ENCODE data around the gene FAM163B. TPM values are rescaled to one million over a fixed set of nuclear protein-coding genes. Genes with fewer than 3 reads are reported as not detected.

Gene FAM163B
- total RNA-seq, 2 donors from 2014 or later, result 0.78 TPM; not detected in 1

GRCh38 chr9:133542002-133542401 is 67.2 kb downstream of the FAM163B start:
- H3K4me1 ChIP-seq, result peaks cover 6% of the 10 kb centered on the region
- no peaks in the 10 kb centered on the region for H3K27me3 ChIP-seq
- ATAC-seq, result no peak
- no peaks in the 10 kb centered on the region for H3K36me3 ChIP-seq (replicated peaks in 1 of 2; ENCODE audit: insufficient read depth in 1 of 2, low read depth in 2 of 2)
- TF ChIP-seq CTCF (IDR thresholded peaks at IDR 0.05) (no peak), POLR2A (IDR thresholded peaks at IDR 0.05) (no peak)
- H3K4me3 ChIP-seq, result no peak overlapping the region
- DNase-seq, result no peak
- H3K9me3 ChIP-seq, result no peaks in the 10 kb centered on the region
- WGBS, 2 donors, result 85 to 90% methylated on average over 7 to 13 of the region's 13 CpGs
- no peak overlapping the region for H3K27ac ChIP-seq
- intact Hi-C loops (cut with DNase I), result no loop called here

GRCh38 chr9:133540698-133541025 is 68.5 kb downstream of the FAM163B start:
- Histone ChIP-seq H3K27ac (no peak overlapping the region), H3K36me3 (replicated peaks in 1 of 2; ENCODE audit: insufficient read depth in 1 of 2, low read depth in 2 of 2) (no peaks in the 10 kb centered on the region), H3K4me1 (peaks cover 6% of the 10 kb centered on the region), H3K27me3 (no peaks in the 10 kb centered on the region), H3K9me3 (no peaks in the 10 kb centered on the region), H3K4me3 (no peak overlapping the region)
- 82 to 100% methylated on average over 1 to 18 of the region's 18 CpGs for WGBS, 2 donors
- intact Hi-C loops (cut with DNase I), result no loop called here
- TF ChIP-seq CTCF (IDR thresholded peaks at IDR 0.05) (no peak), POLR2A (IDR thresholded peaks at IDR 0.05) (no peak)
- ATAC-seq (no peak), DNase-seq (no peak)

GRCh38 chr9:133539991-133540697 is 69.0 kb downstream of the FAM163B start:
- H3K27me3 ChIP-seq, result no peaks in the 10 kb centered on the region
- intact Hi-C loops (cut with DNase I), result loop anchor here (10.0 kb wide), 1 partner anchor 465 kb away; no protein-coding TSS in a partner anchor
- H3K4me3 ChIP-seq, result no peak overlapping the region
- ATAC-seq (no peak), DNase-seq (no peak)
- peak overlapping the region in 2 of 4 donors; percentile 35 to 58 for H3K27ac ChIP-seq
- H3K4me1 ChIP-seq, result peaks cover 6% of the 10 kb centered on the region
- no peaks in the 10 kb centered on the region for H3K36me3 ChIP-seq (replicated peaks in 1 of 2; ENCODE audit: insufficient read depth in 1 of 2, low read depth in 2 of 2)
- no peaks in the 10 kb centered on the region for H3K9me3 ChIP-seq
- TF ChIP-seq CTCF (IDR thresholded peaks at IDR 0.05), result no peak
- TF ChIP-seq POLR2A (IDR thresholded peaks at IDR 0.05), result no peak
- WGBS, 2 donors, result 67 to 74% methylated on average over 3 to 22 of the region's 22 CpGs

- peak overlapping the region in 2 of 4 donors; percentile 35 to 58 for H3K27ac ChIP-seq
- no peak for TF ChIP-seq POLR2A (IDR thresholded peaks at IDR 0.05)
- TF ChIP-seq CTCF (IDR thresholded peaks at IDR 0.05), result no peak
- intact Hi-C loops (cut with DNase I), result loop anchor here (10.0 kb wide), 1 partner anchor 466 kb away; no protein-coding TSS in a partner anchor
- no peaks in the 10 kb centered on the region for H3K36me3 ChIP-seq (replicated peaks in 1 of 2; ENCODE audit: insufficient read depth in 1 of 2, low read depth in 2 of 2)
- no peaks in the 10 kb centered on the region for H3K9me3 ChIP-seq
- WGBS, 2 donors, result 54 to 65% methylated on average over 7 to 31 of the region's 47 CpGs
- H3K4me3 ChIP-seq, result no peak overlapping the region
- ATAC-seq (peak; percentile 24), DNase-seq (peak in 2 of 4 donors; percentile 44 to 47)
- H3K4me1 ChIP-seq, result peaks cover 16% of the 10 kb centered on the region
- no peaks in the 10 kb centered on the region for H3K27me3 ChIP-seq
These were observed 70.0 kb downstream of the FAM163B start for GRCh38 chr9:133538851-133539833.
